B cell (primary cell): Measurements from ENCODE around the gene LRRIQ4. TPM values are rescaled to one million over a fixed set of nuclear protein-coding genes. Genes with fewer than 3 reads are reported as not detected.
A peak's percentile ranks its signal among the peaks of the same experiment; 100 is the strongest.

Experiments used
- ATAC-seq: fragments of 200-7000 bp; cut with Tn5 transposase; one replicate; pipeline ENCODE4 v1.10.0; 2021; ENCODE audit warnings: low read depth, mild to moderate bottlenecking, moderate number of reproducible peaks, moderate library complexity
- CTCF ChIA-PET: fragments of 350-600 bp; sonication (Branson Sonifier 250); formaldehyde crosslinking; loops from one replicate; lab custom pipeline; 2021; ENCODE audit warnings: antibody characterized with exemption, inconsistent platforms; lab: Charles Lee
- POLR2A ChIA-PET: fragments of 350-600 bp; sonication (Branson Sonifier 250); formaldehyde crosslinking; loops from one replicate; lab custom pipeline; 2021; ENCODE audit warnings: antibody characterized with exemption; lab: Charles Lee
- DNase-seq: peaks from one replicate; pipeline ENCODE4 v3.0.0; 2013
- H2AFZ ChIP-seq: 2 replicates; pipeline ENCODE4 v1.6.1; 2012; ENCODE audit warnings: mild to moderate bottlenecking, low read depth, low read length; ENCODE audit not compliant: insufficient read depth, poor library complexity, severe bottlenecking
- H3K27ac ChIP-seq, 2 donors: 1 replicate in 1 of 2; 2 replicates in 1 of 2; pipeline ENCODE4 v1.5.1; 2012 to 2013; ENCODE audit warnings: low read length in 2 of 2, mild to moderate bottlenecking in 2 of 2, moderate library complexity in 1 of 2
- H3K27me3 ChIP-seq, 4 experiments: fragments of 200-600 bp in 1 of 4; sonication (generic) in 1 of 4; replicated peaks in 1 of 4; 1 replicate in 2 of 4; 2 replicates in 2 of 4; pipeline versions ENCODE4 v1.6.1 to v1.7.0; 2013 to 2016; ENCODE audit warnings: low read length in 3 of 4, mild to moderate bottlenecking in 2 of 4, mixed read lengths in 1 of 4, moderate library complexity in 1 of 4; ENCODE audit not compliant: insufficient read depth in 4 of 4, control insufficient read depth in 3 of 4; ENCODE audit errors: control extremely low read depth in 1 of 4
- H3K36me3 ChIP-seq, 2 experiments: replicated peaks in 1 of 2; 1 replicate in 1 of 2; 2 replicates in 1 of 2; pipeline versions ENCODE4 v1.6.1 to v1.7.1; 2013; ENCODE audit warnings: low read length in 1 of 2; ENCODE audit not compliant: insufficient read depth in 2 of 2, control insufficient read depth in 1 of 2; ENCODE audit errors: control extremely low read depth in 1 of 2, extremely low read depth in 1 of 2
- H3K4me1 ChIP-seq, 2 donors: fragments of 200-600 bp in 1 of 2; sonication (generic) in 1 of 2; 1 replicate in 1 of 2; 2 replicates in 1 of 2; pipeline versions ENCODE4 v1.5.1 to v1.6.1; 2013 to 2017; ENCODE audit warnings: low read length in 2 of 2; ENCODE audit not compliant: control insufficient read depth in 2 of 2, insufficient read depth in 2 of 2
- H3K4me2 ChIP-seq: replicated peaks from 2 replicates; pipeline ENCODE3; 2012; ENCODE audit warnings: mild to moderate bottlenecking, low read depth, low read length; ENCODE audit not compliant: poor library complexity, severe bottlenecking
- H3K4me3 ChIP-seq, 5 experiments: fragments of 200-600 bp in 1 of 5; sonication (generic) in 1 of 5; 1 replicate in 3 of 5; 2 replicates in 2 of 5; pipeline versions ENCODE4 v1.5.1 to v1.7.0; 2011 to 2016; ENCODE audit warnings: low read length in 4 of 5, mild to moderate bottlenecking in 4 of 5, low read depth in 2 of 5, control low read depth in 1 of 5, moderate library complexity in 1 of 5; ENCODE audit not compliant: insufficient read depth in 1 of 5; ENCODE audit errors: control extremely low read depth in 1 of 5, extremely low read depth in 1 of 5
- H3K79me2 ChIP-seq: fragments of 200-600 bp; sonication (generic); one replicate; pipeline ENCODE4 v1.6.0; 2016; ENCODE audit warnings: low read length; ENCODE audit not compliant: control insufficient read depth, insufficient read depth
- H3K9ac ChIP-seq: fragments of 200-600 bp; sonication (generic); 2 replicates; pipeline ENCODE4 v1.6.1; 2017; ENCODE audit warnings: mild to moderate bottlenecking, low read length, moderate library complexity
- H3K9me3 ChIP-seq, 3 donors: one replicate each; pipeline versions ENCODE4 v1.6.1 to v1.7.1; 2013; ENCODE audit warnings: low read length in 2 of 3; ENCODE audit not compliant: control insufficient read depth in 2 of 3, insufficient read depth in 1 of 3; ENCODE audit errors: control extremely low read depth in 1 of 3
- H4K20me1 ChIP-seq: 2 replicates; pipeline ENCODE4 v1.6.0; 2012; ENCODE audit warnings: mild to moderate bottlenecking, low read length; ENCODE audit not compliant: insufficient read depth, control insufficient read depth, poor library complexity, severe bottlenecking
- H3K27ac Mint-ChIP-seq: one replicate; pipeline ENCODE4 v1.8.0; 2021; ENCODE audit warnings: mixed read lengths
- H3K27me3 Mint-ChIP-seq: one replicate; pipeline ENCODE4 v1.8.0; 2021; ENCODE audit warnings: mixed read lengths
- H3K4me1 Mint-ChIP-seq: one replicate; pipeline ENCODE4 v1.8.0; 2021; ENCODE audit warnings: mixed read lengths
- H3K4me3 Mint-ChIP-seq: one replicate; pipeline ENCODE4 v1.8.0; 2021; ENCODE audit warnings: mixed read lengths
- H3K9me3 Mint-ChIP-seq: one replicate; pipeline ENCODE4 v1.8.0; 2022; ENCODE audit warnings: mixed read lengths; ENCODE audit not compliant: insufficient read depth
- CTCF ChIP-seq: fragments of 200-600 bp; IDR thresholded peaks from one replicate; pipeline ENCODE4 v1.8.0; 2022; ENCODE audit warnings: antibody characterized with exemption, mild to moderate bottlenecking
- EZH2 ChIP-seq: IDR thresholded peaks from 2 replicates; pipeline ENCODE4 v1.6.1; 2012; ENCODE audit warnings: borderline replicate concordance, low read depth, mild to moderate bottlenecking, moderate library complexity, low read length; ENCODE audit not compliant: insufficient read depth, poor library complexity, severe bottlenecking
- WGBS: methylation state at CpG from one replicate; pipeline ENCODE4 v1.1.5; 2013; ENCODE audit warnings: missing lambda C conversion rate; ENCODE audit not compliant: insufficient coverage; 5-methylcytosine and 5-hydroxymethylcytosine counted together
- intact Hi-C: fragments of 100-400 bp; cut with micrococcal nuclease; formaldehyde crosslinking; loops from one replicate; pipeline ENCODE4 v1.10.0; 2022
- polyA plus RNA-seq: library from polyadenylated mRNA; depleted of rRNA; stranded (reverse); fragments of >200 nt; gene quantifications from 2 replicates; pipeline ENCODE4 v1.2.3, GENCODE V29; 2012
- total RNA-seq, 2 donors: library from RNA; stranded (reverse); fragments of 120-200 nt in 1 of 2; gene quantifications; 1 replicate in 1 of 2; 2 replicates in 1 of 2; pipeline versions ENCODE4 v1.2.3 to v1.2.4, GENCODE V29; 2013 to 2022

Gene LRRIQ4
- total and polyA plus RNA-seq, 2 donors (not counting 1 experiment from before 2014, with no cell fraction given) = 0.04 to 0.71 TPM

GRCh38 chr3:169861871-169862270 lies 49.2 kb downstream of the LRRIQ4 start:
- no peak for DNase-seq
- Histone ChIP-seq H3K4me1 (peaks cover 27 to 32% of the 10 kb centered on the region in 2 donors), H4K20me1 (no peaks in the 10 kb centered on the region), H3K4me2 (no peak overlapping the region), H3K9me3 (no peaks in the 10 kb centered on the region), H3K36me3 (no peaks in the 10 kb centered on the region), H3K9ac (no peak overlapping the region), H3K79me2 (no peaks in the 10 kb centered on the region), H3K27ac (no peak overlapping the region), H3K27me3 (no peaks in the 10 kb centered on the region), H2AFZ (no peak overlapping the region), H3K4me3 (no peak overlapping the region)
- Mint-ChIP-seq H3K27ac (no peak overlapping the region), H3K9me3 (no peaks in the 10 kb centered on the region), H3K27me3 (no peaks in the 10 kb centered on the region), H3K4me1 (peaks cover 23% of the 10 kb centered on the region), H3K4me3 (no peak overlapping the region)
- TF ChIP-seq CTCF (no peak), EZH2 (no peak)
- CTCF ChIA-PET = interaction anchor here (0.6 to 6.1 kb wide), 26 partner anchors 9 to 267 kb away, joined by 3 to 70 read pairs (median 4); partner anchors contain the start of genes LRRC34, LRRIQ4 and SEC62
- whole genome bisulfite sequencing = 97% methylated on average over 4 of the region's 5 CpGs
- no peak for ATAC-seq
- intact Hi-C loops = loop anchor here (2.0 to 10.0 kb wide), 5 partner anchors 69 to 553 kb away; partner anchors contain the start of genes CLDN11, GPR160, MYNN and PHC3
- POLR2A ChIA-PET = interaction anchor here (0.6 kb wide), 1 partner anchor 159 kb away, joined by 5 read pairs; no protein-coding TSS in a partner anchor

GRCh38 chr3:169863458-169863899 lies 50.8 kb downstream of the LRRIQ4 start:
- Histone ChIP-seq H3K79me2 (no peaks in the 10 kb centered on the region), H3K27ac (no peak overlapping the region), H3K4me3 (no peak overlapping the region), H2AFZ (no peak overlapping the region), H3K9me3 (no peaks in the 10 kb centered on the region), H3K36me3 (no peaks in the 10 kb centered on the region), H4K20me1 (no peaks in the 10 kb centered on the region), H3K27me3 (no peaks in the 10 kb centered on the region), H3K4me1 (peaks cover 27 to 32% of the 10 kb centered on the region in 2 donors), H3K9ac (no peak overlapping the region), H3K4me2 (peak overlapping the region; percentile 37)
- ATAC-seq (peak; percentile 55), DNase-seq (peak; percentile 87)
- Mint-ChIP-seq H3K9me3 (no peaks in the 10 kb centered on the region), H3K4me1 (peaks cover 23% of the 10 kb centered on the region), H3K4me3 (no peak overlapping the region), H3K27ac (peak overlapping the region; percentile 44), H3K27me3 (no peaks in the 10 kb centered on the region)
- TF ChIP-seq EZH2 = no peak
- peak; percentile 97 for TF ChIP-seq CTCF
- POLR2A ChIA-PET = no interaction called here
- CTCF ChIA-PET = interaction anchor here (0.6 to 6.1 kb wide), 35 partner anchors 8 to 948 kb away, joined by 3 to 70 read pairs (median 4); partner anchors contain the start of genes MYNN, PHC3 and SEC62
- intact Hi-C loops = loop anchor here (1.0 to 10.0 kb wide), 8 partner anchors 49 to 551 kb away; partner anchors contain the start of genes CLDN11, GPR160, MYNN and PHC3
- 0% methylated on average over 4 of the region's 6 CpGs for WGBS
